Fibroblast of pulmonary artery (primary cell): Measurements from ENCODE around the gene DRAXIN.

Experiments
- DNase-seq: peaks from one replicate; pipeline ENCODE4 v3.0.0-alpha.2; 2010; ENCODE audit warnings: low read depth
- H3K4me3 ChIP-seq: replicated peaks from 2 replicates; pipeline ENCODE4 v1.5.1; 2011; ENCODE audit warnings: low read depth, mild to moderate bottlenecking, control low read depth, low read length, moderate library complexity
- CTCF ChIP-seq: IDR thresholded peaks from 2 replicates; pipeline ENCODE4 v1.5.1; 2011; ENCODE audit warnings: mild to moderate bottlenecking, control low read depth, low read length, inconsistent platforms; ENCODE audit errors: missing control alignments

Gene DRAXIN

GRCh38 chr1:11749996-11750395 is 58.5 kb downstream of the DRAXIN start:
- TF ChIP-seq CTCF: no peak
- no peak for DNase-seq

GRCh38 chr1:11751087-11751486 is 59.6 kb downstream of the DRAXIN start:
- no peak overlapping the region for H3K4me3 ChIP-seq
- TF ChIP-seq CTCF: no peak
- DNase-seq: no peak

More at GRCh38 chr1:11749996-11750395, 58.5 kb downstream of the DRAXIN start:
- no peak overlapping the region for H3K4me3 ChIP-seq

GRCh38 chr1:11752359-11753088 is 61.0 kb downstream of the DRAXIN start:
- no peak for DNase-seq
- no peak overlapping the region for H3K4me3 ChIP-seq
- TF ChIP-seq CTCF: no peak

GRCh38 chr1:11753555-11754208 is 62.2 kb downstream of the DRAXIN start:
- TF ChIP-seq CTCF: no peak
- no peak overlapping the region for H3K4me3 ChIP-seq
- DNase-seq: no peak

- no peak overlapping the region for H3K4me3 ChIP-seq
- no peak for TF ChIP-seq CTCF
- no peak for DNase-seq
Observed at GRCh38 chr1:11757047-11757446, 65.5 kb downstream of the DRAXIN start.

- H3K4me3 ChIP-seq: no peak overlapping the region
- TF ChIP-seq CTCF: no peak
- no peak for DNase-seq
Observed at GRCh38 chr1:11759791-11760190, 68.3 kb downstream of the DRAXIN start.
